ENCODE measurements around the gene FAM117A. TPM values are rescaled to one million over a fixed set of nuclear protein-coding genes. Genes with fewer than 3 reads are reported as not detected.
A peak's percentile ranks its signal among the peaks of the same experiment; 100 is the strongest.

The FAM117A gene
- total RNA-seq, 1 donor from 2014 or later: 11.9 TPM

- Mint-ChIP-seq H3K27me3 (ENCODE audit: unreplicated experiment) (no peaks in the 10 kb centered on the region), H3K4me3 (ENCODE audit: unreplicated experiment) (peak overlapping the region; percentile 57), H3K36me3 (ENCODE audit: unreplicated experiment) (no peaks in the 10 kb centered on the region), H3K9me3 (ENCODE audit: unreplicated experiment) (peaks cover 1% of the 10 kb centered on the region), H3K4me1 (ENCODE audit: low read depth, unreplicated experiment) (peaks cover 14% of the 10 kb centered on the region), H3K27ac (ENCODE audit: unreplicated experiment) (no peak overlapping the region)
- DNase-seq: no peak
- no peak for TF ChIP-seq CTCF (IDR thresholded peaks at IDR 0.05; ENCODE audit: partially characterized antibody, unreplicated experiment)
Observed at GRCh38 chr17:49746791-49747490, 17.0 kb downstream of the FAM117A start.

DNA sequence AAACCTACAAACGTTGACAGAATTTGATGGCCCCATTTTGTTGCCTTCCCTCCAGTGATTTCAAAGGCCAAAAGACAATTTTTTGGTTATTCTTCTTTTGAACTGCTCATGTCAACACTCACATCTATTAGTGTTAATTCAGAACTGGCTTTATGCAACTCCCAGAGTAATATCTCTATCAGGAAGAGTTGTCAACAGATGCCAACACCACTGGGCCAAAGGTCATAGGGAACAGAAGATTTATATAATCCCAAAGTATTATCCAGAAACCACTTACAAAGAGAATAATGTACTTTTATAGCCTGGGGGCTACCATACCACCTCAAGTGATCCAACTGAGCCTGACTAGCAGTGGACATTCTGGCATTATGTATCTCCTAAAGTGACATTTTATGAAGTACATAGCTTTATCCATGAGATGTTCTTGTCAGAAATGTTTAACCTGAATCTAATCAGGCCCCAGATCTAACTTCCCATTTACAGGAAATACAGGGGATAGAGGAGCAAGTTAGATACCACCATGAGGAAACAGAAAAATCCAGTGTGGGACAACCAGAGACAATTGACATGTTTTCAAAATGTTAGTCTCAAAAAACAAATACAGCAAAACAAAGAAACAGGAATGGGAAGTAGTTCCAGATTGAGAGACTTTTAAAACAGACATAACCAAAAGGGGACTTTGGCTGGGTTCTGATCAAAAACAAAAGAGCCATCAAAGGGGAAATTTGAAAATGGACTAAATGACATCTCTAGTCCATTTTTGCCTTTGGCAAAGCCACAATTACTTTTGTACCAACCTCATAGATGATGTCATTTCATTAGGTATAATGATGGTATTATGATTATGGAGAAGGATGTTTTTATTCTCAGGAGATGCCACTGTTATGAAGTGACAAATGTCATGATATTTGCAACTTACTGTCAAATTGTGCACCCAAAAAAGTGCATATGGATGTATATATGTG is 18.5 kb downstream of the FAM117A start:
- no peak overlapping the region for H3K4me3 Mint-ChIP-seq (ENCODE audit: unreplicated experiment)
- TF ChIP-seq CTCF (IDR thresholded peaks at IDR 0.05; ENCODE audit: partially characterized antibody, unreplicated experiment): no peak
- no peaks in the 10 kb centered on the region for H3K36me3 Mint-ChIP-seq (ENCODE audit: unreplicated experiment)
- no peak overlapping the region for H3K27ac Mint-ChIP-seq (ENCODE audit: unreplicated experiment)
- H3K27me3 Mint-ChIP-seq (ENCODE audit: unreplicated experiment): no peaks in the 10 kb centered on the region
- H3K9me3 Mint-ChIP-seq (ENCODE audit: unreplicated experiment): peaks cover 1% of the 10 kb centered on the region
- peaks cover 22% of the 10 kb centered on the region for H3K4me1 Mint-ChIP-seq (ENCODE audit: low read depth, unreplicated experiment)
- DNase-seq: no peak

GRCh38 chr17:49742166-49742638 is 21.7 kb downstream of the FAM117A start:
- Mint-ChIP-seq H3K27me3 (ENCODE audit: unreplicated experiment) (no peaks in the 10 kb centered on the region), H3K9me3 (ENCODE audit: unreplicated experiment) (no peaks in the 10 kb centered on the region), H3K4me1 (ENCODE audit: low read depth, unreplicated experiment) (peaks cover 28% of the 10 kb centered on the region), H3K36me3 (ENCODE audit: unreplicated experiment) (no peaks in the 10 kb centered on the region), H3K27ac (ENCODE audit: unreplicated experiment) (no peak overlapping the region), H3K4me3 (ENCODE audit: unreplicated experiment) (no peak overlapping the region)
- DNase-seq: no peak
- no peak for TF ChIP-seq CTCF (IDR thresholded peaks at IDR 0.05; ENCODE audit: partially characterized antibody, unreplicated experiment)

- Mint-ChIP-seq H3K27me3 (ENCODE audit: unreplicated experiment) (no peaks in the 10 kb centered on the region), H3K9me3 (ENCODE audit: unreplicated experiment) (no peaks in the 10 kb centered on the region), H3K36me3 (ENCODE audit: unreplicated experiment) (no peaks in the 10 kb centered on the region), H3K27ac (ENCODE audit: unreplicated experiment) (no peak overlapping the region), H3K4me1 (ENCODE audit: low read depth, unreplicated experiment) (peaks cover 24% of the 10 kb centered on the region), H3K4me3 (ENCODE audit: unreplicated experiment) (no peak overlapping the region)
- no peak for DNase-seq
- TF ChIP-seq CTCF (IDR thresholded peaks at IDR 0.05; ENCODE audit: partially characterized antibody, unreplicated experiment): no peak
Observed at GRCh38 chr17:49741692-49742076, 22.2 kb downstream of the FAM117A start.

All from glutamatergic neuron (in vitro differentiated cells).